ENCODE results near the gene OR2S2.
A peak's percentile ranks its signal among the peaks of the same experiment; 100 is the strongest.
"Not testable (repeated sequence)": the region's sequence is repeated elsewhere in the genome, so short reads cannot be mapped to it uniquely, and the experiment has no call there.

OR2S2 gene

DNA sequence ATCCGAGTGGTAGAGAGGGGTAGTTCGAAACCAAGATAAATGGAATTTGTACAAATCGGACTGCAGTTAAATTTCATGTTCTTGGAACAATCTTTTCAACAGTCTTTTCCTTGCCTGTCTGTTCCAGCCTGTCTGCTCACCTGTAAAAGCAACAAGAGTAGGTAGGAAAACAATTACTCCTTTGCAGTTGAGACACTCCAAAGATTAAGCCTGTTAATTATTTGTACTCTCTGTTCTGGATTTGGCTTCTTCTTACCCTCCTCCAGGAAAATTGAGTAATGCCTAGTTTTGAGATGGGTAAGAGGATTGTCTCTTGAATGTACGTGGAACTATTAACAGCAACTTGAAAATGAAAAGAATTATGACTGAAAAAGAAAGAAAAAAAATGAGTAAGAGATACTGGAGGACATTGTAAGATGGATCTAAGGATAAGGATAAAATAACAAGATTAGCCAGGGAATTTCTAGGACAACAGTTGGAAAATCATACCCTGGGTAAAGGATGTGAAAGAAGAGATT is 24.3 kb downstream of the OR2S2 start:
- DNase-seq: no peak

DNA sequence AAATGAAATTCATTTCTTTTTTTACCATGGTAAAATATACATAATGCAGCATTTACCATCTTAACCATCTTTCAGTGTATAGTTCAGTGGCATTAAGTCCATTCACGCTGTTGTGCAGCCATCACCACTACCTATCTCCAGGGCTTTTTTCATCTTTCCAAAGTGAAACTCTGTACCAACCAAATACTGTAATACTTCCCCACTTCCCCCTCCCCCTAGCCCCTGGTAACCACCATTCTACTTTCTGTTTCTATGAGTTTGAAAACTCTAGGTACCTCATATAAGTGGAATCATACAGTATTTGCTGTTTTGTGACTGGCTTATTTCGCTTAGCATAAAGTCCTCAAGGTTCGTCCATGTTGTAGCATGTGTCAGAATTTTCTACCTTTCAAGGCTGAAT is 25.2 kb downstream of the OR2S2 start:
- no peak for DNase-seq

DNA sequence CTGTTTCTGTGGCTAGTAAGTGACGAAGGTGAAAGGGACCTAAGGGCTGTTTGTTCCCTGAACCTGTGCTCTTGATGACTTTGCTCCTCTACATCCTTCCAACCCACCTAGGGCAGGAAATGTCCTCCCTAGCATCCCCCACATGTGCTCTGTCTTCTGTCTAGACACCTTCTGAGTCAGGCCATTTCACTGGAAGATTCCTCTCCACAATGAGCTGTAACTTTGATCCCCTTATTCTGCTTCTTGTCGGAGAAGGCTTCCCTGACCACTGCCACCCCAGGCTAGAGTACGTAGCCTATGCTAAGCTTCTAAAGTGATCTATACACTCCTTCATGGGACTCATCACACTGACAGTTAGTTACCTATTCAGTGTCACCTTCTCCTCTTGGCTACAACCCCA is 27.0 kb downstream of the OR2S2 start:
- no peak for DNase-seq

DNA sequence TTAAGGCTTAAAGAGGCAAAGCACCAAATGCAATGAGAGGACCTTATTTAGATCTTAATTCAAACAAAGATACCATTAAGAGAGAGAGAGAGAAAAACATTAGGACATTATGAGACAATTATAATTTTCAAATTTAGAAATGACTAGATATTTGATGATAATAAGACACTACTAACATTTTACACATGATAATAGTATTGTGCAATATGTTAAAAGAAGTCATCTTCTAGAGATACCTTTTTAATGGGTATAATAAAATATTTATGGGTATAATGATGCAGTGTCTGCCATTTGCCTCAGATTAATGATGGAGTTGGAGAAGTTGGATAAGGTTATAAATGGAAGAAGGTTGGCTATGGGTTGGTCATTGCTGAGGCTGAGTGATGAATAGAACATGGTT is 27.4 kb downstream of the OR2S2 start:
- DNase-seq: no peak

DNA sequence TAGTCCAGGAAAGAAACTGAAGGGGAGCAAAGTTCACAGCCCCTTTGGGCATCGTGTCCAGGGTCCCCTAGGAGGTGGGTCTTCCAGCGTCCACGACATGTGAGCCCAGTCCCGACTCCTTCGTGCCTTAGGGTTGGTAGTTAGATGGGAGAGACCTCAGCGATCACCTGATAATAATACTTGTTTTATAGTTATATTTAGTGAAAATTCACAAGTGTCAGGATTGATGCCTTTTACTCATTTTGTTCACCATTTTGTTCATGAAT is 28.6 kb downstream of the OR2S2 start:
- no peak for DNase-seq

DNA sequence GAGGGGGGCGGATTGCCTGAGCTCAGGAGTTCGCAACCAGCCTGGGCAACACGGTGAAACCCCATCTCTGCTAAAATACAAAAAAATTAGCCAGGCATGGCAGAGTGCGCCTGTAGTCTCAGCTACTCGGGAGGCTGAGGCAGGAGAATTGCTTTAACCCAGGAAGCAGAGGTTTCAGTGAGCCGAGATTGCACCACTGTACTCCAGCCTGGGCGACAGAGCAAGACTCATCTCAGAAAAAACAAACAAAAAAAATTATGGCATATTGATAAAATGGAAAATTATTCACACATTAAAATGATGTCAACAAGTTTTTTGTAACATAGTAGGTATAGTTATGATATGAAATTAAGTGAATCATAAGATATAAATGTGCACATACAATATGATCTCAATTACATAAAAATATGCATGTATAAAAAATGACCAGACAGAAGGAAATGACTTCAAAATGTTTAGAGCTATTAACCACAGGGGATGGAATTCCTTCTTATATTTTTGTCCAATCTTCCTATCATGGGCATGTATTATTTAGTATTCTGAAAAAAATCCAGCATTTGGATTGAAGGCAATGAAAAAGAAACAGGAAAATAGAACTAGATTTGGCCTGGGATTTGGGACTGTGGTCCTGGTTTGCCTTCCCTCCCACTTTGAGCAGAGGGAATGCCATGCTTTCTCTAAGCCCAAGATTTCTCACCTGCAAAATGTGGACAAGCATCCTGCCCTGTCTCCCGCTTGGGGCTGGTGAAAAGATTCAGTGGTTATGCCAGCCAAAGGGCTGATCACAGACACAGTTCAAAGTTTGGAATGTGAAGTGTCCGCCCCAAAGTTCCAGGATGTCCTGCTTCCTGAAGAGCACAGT is 29.1 kb downstream of the OR2S2 start:
- no peak for DNase-seq

DNA sequence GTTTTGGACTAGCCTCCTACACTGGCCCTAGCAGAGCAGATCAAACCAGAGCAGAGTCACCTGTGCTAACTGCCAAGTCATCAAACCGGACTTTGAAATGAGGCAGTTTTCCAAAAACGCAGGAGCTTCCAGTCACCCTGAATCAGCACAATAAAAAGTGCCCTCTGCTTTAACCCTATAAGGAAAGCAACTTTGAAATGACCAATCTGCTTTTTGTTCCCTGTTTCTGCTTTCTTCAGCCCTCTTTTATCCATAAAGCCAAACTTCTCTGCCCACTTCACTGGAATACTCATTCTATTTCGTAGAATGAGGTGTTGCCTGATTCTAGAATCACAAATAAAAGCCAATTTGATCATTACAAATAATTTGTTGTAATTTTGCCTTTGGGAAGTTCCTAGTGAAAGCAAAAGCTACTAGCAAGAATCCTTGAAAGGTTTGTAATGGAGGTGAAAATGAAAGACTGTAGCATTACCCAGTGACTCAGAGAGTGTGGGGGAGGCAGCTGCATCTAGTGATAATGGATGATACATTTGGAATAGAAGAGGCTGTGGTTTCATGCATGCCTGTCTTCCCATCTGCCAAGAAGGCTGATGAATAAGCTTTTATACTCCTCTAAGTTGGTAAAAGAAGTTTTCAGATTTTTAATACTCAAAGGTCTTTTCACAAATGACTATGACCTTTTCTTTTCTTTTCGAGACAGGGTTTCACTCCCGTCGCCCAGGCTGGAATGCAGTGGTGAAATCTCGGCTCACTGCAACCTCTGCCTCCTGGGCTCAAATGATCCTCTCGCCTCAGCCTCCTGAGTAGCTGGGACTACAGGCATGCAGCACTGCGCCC is 33.8 kb downstream of the OR2S2 start:
- DNase-seq: no peak

DNA sequence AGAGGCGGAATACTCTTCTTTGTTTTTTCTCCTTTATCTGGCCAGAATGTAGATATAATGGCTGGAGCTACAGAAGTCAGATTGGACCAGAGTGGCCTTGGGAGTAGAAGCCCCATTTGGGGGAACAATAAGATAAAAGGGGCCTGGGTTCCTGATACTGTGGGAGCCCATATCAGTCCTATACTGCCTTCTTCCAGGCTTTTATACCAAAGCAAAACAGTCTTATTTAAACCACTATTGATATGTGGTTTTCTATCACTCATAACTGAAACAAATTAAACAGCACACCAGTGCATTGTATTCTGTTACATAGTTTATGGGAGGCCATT is 34.4 kb downstream of the OR2S2 start:
- no peak for DNase-seq

DNA sequence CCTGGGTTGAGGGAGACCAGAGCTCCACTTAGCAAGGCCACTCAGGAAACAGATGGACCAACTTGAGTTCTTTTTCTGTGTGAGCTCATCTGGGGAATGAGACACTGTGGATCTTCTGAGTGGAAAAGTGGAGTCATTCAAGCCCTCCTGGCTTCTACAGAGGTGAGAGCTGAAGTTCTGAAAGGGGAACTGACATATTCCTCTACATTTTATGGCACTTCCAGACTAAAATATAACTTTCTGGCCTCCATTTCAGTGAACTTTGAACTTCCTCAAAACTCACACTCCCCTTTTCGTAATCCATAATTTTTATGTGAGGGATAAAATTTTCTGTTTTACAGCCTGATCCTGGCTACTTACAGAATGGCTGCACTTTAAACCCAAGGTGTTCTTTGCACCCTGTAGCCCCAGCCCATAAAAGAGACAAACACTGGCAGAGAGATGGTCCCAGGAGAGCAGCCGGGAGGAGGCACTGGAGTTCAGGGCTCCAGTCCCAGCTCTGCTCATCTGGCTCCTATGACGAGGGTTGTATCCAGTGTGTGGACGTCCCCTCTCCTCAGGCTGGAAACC is 37.8 kb downstream of the OR2S2 start:
- no peak for DNase-seq

DNA sequence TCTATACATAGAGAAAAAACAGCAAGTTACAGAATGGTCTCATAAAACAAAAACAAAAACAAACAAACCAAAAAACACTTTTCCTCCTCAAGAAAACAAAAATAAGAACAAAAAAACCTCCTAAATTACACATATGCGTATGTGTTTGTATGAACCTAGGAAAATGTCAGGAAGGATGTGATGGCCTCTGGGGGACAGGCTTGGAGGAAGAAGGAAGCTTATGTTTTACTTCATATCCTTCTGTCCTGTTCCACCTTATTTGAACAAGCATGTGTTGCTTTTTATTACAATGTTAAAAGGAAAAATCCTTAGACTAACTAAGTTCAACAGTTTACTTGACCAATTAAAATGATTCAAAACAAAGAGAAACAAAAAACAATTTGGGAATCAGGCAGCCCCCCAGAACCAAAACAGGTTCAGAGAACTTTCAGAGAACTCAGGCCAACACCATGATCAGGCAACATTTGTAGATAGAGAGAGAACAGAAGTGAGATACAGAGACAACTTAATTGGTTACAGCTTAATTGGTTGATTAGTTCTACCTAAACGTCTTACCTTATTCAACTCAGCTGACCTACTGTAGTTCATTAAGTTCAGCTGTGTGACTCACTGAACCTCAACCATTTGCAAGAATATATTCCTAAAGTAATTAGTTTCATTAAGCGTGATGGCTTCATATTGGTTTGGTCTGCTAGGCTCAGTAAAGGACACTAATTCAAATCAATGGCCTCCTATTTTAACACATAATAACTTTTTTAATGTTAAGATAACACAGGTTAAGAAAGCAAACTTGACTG is 38.5 kb downstream of the OR2S2 start:
- no peak for DNase-seq

DNA sequence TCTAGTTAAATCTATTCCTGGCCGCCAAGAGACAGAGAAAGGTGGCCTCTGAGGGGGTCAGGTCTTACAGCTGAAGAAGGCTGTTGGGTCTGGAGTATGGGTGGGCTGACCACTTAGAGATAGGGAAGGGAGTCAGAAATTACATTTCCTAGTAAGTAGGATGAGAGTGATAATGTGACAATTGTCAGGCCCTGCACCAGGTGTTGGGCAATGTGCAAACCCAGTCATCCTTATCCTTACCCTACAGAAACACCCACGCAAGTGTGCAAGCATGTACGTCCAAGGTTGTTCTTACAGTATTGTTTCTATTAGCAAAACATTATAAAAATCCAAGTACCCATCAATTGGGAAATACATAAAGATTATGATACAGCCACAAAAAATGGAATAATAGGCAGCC is 39.2 kb downstream of the OR2S2 start:
- DNase-seq: no peak

DNA sequence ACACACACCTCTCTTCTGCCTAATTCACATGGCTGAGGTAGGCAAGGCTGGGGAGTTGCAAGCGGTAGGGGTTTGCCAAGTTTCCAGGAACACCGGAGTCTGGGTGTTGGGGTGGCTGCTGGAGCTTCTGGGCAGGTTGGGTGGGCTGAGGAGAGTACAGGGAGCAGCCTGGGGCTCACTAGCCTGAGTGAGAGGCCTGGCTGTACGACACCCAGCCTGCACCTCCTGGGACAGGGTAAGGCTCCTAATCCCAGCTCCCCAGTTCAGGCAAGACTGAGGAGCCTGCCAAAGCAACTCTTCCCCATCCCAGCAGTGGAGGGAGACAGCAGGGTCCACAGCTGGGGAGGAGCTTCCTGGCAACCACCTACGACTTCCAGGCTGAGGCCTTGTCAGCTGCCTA is 40.7 kb downstream of the OR2S2 start:
- no peak for DNase-seq

DNA sequence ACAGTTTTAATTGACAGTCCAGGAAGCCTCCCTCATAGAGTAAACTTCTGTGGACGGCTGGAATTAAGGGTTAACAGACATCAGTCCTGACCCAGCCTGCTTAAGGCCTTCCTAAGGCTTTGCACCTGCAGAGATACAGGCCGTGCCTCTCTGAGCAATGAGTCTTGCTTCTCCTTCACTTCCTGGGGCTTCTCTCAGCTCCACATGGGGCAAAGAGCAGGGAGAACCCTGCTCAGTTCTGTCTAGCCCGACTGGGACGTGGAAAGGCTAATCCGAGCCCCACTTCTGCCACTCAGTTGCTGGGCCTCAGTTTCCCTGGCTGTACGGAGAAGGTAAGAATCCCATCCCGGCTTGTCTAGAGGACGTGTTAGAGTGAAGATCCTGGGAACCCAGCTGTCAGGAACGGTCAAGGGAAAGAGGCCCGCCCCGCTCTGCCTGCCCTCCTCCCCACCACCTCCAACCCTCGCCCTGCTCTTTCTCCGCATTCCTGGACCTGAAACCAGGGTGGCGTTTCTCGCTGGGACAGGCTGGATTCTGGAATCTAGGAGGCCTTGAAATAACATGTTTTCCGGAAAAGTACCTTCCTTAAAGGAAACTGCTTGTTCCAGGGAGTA is 42.2 kb downstream of the OR2S2 start:
- DNase-seq: no peak

DNA sequence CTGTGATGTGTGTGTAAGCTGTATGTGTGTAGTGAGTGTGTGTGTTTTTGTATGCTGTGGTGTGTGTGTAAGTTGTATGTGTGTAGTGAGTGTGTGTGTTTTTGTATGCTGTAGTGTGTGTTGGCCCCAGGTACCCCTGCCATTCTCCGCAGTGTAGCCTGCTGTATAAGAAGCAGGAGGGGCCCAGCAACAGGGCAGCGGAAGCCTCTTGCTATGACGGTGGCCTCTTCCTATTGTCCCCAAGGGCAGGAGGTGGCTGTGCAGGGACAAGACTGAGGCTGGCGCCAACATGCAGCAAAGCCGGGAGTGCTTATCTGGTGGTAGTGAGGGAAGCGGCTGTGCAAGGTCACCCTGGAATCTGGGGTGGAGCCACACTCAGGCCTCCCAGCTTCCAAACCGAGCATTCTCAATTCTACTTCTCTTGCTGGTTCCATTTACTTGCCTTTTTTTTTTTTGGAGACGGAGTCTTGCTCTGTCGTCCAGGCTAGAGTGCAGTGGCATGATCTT is 43.6 kb downstream of the OR2S2 start:
- no peak for DNase-seq

DNA sequence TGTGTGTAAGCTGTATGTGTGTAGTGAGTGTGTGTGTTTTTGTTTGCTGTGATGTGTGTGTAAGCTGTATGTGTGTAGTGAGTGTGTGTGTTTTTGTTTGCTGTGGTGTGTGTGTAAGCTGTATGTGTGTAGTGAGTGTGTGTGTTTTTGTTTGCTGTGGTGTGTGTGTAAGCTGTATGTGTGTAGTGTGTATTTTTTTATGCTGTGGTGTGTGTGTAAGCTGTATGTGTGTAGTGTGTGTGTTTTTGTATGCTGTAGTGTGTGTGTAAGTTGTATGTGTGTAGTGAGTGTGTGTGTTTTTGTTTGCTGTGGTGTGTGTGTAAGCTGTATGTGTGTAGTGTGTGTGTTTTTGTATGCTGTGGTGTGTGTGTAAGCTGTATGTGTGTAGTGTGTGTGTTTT is 44.5 kb downstream of the OR2S2 start:
- not testable (repeated sequence) for DNase-seq

DNA sequence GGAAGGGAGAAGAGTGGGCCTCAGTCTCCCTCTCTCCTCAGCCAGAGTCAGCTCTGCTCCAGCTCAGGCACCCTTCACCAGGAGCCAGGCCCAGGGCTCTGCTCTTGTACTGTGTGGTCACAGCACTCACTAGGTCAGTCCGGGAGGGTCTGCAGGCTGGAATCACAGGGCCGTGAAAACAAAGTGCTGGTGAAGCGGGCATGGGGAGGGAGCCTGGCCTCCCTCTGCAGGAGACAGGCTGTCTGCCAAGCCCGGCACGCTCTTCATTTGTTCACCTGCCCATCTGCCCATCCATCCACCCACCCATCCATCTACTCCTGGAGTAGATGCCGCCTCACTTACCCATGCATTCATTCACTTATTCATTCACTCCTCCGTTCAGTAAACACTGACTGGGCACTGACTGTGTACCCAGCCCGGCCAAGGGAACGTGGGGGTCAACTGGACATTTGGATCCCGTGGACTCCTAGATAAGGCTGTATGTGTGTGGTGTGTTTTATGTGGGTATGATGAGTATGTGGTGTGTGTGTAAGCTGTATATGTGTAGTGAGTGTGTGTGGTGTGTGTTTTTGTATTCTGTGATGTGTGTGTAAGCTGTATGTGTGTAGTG is 45.1 kb downstream of the OR2S2 start:
- no peak for DNase-seq

DNA sequence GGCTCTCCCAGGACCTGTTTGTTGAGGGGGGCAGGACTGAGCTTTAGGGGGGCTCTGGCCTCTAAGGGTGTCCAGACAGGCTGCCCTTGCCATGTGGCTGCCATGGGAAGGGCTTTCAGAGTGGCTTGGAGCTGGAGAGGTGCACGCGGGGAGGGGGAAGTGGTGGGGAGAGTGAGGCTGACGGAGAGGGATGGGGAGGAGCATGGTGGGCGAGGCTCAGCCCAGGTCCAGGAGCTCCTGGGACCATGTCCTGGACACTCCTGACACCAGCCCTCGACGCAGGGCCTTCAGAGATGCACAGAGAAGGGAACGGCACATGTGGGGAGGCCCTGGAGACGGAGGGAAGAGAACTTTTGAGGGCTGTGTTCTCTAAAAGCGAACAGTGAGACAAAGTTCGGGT is 46.3 kb downstream of the OR2S2 start:
- DNase-seq: no peak

DNA sequence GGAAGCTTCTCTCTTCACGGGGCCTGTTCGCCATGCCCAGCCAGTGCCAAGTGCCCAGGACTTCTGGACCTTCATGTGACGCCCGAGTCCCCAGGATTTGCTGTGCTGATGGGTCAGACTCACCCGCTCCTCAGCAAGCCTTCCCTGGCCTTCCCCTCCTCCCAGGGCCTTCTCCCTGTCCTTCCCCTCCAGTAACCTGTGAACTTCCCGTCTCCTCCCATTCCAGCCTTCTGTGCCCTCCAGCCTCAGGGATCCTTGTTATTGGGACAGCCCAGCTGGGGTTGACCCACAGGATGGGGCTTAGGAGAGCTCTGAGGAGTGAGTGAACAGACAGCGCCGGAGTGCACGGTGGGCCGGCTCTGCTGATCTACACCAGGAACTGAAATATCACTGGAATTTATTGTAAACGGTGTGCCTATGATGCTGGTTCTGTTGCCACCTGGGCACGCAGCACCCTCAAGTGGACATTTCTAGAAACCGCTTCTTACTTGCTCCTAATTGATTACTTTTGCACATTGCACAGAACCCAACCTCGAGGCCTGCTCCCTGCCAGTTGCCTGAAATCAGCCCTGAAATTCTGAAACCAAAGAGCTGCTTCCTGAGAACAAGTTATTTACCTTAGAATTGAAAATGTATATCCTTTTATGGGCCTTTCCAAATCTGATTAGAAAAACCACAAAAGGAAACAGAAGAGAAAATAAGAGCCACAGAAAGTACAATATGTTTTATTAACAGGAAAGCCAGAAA is 47.2 kb downstream of the OR2S2 start:
- peak; percentile 10 for DNase-seq

DNA sequence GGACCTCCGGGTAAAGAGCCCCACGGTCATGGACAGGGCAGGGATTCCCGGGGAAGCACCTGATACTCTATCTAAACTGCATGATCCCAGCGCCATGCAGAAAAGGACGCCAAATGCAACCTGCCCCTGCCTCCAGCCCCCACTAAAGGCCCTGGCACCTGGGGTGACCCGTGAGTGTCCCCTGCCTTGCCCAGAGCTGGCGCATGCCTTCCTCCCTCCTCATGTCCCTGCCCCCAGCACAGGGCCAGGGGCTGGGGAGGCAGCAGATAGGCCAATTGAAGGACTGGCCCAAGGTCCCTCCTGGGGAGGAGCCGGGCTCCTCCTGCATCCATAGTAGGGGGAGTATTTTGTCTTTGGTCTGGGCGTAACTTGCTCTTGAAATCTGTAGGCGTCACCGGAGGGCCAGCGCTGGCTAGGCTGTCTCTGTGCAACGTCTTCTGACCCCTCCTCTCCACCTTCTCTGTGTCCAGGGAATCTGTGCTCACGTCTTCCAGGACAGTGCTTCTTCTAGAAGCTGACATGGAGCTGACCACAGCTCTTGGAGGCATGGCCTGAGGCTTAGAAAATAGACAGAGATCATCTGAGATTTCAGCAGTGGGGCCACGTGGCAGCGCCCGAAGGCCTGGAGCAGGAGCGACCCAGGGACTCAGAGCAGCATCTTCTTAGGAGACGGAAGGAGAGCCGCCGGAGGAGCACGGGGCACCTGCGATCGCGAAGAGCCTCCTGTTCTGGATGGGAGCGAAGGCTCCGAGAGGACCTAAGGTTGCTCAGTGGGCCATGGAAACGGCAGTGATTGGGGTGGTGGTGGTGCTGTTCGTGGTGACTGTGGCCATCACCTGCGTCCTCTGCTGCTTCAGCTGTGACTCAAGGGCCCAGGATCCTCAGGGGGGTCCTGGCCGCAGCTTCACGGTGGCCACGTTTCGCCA is 48.0 kb downstream of the OR2S2 start:
- DNase-seq: no peak

DNA sequence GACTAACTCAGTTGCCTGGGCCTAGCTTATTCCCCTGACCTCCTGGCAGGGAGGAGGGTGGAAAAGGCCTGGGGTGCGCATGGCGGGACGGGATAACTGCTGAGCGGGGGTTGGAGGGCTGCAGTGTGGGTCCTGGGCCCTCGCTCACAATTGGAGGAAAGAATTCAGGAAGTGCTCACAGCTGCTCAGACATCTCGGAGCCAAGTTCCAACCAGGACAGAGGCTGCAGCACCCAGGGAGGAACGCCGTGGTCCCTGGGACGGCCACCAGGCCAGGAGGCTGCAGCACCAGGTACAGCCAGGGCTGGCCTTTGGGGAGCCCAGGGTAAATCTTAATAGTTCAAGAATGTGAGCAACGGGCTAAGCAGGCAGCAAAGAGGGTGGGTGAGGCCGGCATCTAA is 48.7 kb downstream of the OR2S2 start, which contains the start of gene SPAAR:
Gene SPAAR, plus strand, starts transcription at position 217 of the 400 bp plus-strand sequence. CDS start 974 bp downstream, outside the sequence.
- DNase-seq: no peak
